DMS 273 (cell line): Measurements from ENCODE around the gene CPSF6.
"Not testable (repeated sequence)": the region's sequence is repeated elsewhere in the genome, so short reads cannot be mapped to it uniquely, and the experiment has no call there.

Experiments used
- DNase-seq: peaks from one replicate; lab custom pipeline; 2025; ENCODE audit not compliant: unreplicated experiment; lab: John Stamatoyannopoulos, UW

CPSF6 gene, protein sequence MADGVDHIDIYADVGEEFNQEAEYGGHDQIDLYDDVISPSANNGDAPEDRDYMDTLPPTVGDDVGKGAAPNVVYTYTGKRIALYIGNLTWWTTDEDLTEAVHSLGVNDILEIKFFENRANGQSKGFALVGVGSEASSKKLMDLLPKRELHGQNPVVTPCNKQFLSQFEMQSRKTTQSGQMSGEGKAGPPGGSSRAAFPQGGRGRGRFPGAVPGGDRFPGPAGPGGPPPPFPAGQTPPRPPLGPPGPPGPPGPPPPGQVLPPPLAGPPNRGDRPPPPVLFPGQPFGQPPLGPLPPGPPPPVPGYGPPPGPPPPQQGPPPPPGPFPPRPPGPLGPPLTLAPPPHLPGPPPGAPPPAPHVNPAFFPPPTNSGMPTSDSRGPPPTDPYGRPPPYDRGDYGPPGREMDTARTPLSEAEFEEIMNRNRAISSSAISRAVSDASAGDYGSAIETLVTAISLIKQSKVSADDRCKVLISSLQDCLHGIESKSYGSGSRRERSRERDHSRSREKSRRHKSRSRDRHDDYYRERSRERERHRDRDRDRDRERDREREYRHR

GRCh38 chr12:69239352-69239921 lies at the start of gene CPSF6:
TSS of gene CPSF6 (plus strand) at chr12:69239569. CDS start at chr12:69239647, 78 bp downstream.
- peak; percentile 95 for DNase-seq

- peak; percentile 30 for DNase-seq
Measured at GRCh38 chr12:69196302-69197288, 42.8 kb upstream of the CPSF6 start.

DNA sequence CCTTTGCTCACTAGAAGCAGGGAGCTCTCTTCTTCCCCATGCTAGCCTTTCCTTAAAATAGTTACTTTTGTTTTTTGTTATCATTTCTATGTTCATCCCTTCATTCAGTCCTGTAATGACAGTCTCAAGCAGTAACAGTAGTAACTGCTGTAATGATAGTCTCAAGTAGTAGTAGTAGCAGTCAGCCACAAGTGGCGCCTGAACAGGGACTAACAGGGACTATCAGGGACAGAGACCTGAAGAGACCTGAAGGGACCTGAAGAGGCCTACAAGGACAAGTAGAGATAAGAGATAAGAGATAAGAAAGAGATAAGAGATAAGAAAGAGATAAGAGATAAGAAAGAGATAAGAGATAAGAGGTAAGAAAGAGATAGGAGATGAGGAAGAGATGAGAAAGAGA lies 39.4 kb upstream of the CPSF6 start:
- not testable (repeated sequence) for DNase-seq

- no peak for DNase-seq
Measured at GRCh38 chr12:69204191-69204590, 35.2 kb upstream of the CPSF6 start.

GRCh38 chr12:69210661-69211060 lies 28.7 kb upstream of the CPSF6 start:
- no peak for DNase-seq

GRCh38 chr12:69211160-69211559 lies 28.2 kb upstream of the CPSF6 start:
- DNase-seq, result no peak

DNA sequence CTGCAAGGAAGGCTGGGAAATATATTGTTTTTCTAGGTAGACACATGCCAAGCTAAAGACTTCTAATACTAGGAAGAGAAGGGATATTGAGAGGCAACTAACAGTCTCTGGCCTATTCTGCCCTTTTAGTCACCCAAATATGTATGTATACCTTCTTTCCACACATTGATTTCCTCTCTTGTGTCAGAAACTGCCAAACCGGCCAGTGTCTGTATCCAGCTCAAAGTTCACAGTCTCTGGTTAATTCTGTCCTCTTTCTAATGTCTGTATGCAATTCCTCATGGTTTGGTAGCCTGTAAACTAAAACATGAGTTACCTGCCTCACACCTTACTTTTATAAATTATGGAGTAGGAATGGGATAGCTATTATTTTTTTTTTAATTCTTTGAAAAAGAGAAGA lies 25.2 kb upstream of the CPSF6 start:
- no peak for DNase-seq

DNA sequence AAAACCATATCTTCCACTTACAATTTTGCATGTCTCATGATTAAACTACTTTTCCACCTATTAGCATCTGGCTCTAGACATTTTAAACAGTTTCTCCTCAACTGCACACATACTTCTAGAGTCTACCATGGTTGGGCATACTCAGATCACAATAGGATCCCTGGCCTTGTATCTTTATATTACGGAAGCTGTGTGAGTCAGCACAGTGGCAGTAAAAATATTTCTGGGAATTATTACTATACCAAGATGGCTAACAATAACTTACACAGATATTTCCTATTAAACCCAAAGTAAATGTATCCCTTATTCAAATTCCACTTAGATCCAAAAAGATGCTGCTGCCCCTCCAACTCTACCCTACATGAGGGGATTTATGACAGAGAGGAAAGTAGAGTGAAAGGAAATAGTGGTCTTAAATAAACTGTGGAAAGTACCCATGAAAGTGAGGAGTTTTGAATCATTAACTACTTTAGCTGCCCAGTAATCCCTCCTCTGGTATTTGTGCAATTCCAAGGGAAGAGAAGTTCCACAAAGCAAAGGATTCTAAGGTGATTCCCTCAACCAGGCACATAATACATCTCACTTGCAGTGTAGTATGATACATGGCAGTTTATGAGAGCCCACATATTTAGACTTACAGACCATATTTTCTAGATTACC lies 14.0 kb upstream of the CPSF6 start:
- no peak for DNase-seq

DNA sequence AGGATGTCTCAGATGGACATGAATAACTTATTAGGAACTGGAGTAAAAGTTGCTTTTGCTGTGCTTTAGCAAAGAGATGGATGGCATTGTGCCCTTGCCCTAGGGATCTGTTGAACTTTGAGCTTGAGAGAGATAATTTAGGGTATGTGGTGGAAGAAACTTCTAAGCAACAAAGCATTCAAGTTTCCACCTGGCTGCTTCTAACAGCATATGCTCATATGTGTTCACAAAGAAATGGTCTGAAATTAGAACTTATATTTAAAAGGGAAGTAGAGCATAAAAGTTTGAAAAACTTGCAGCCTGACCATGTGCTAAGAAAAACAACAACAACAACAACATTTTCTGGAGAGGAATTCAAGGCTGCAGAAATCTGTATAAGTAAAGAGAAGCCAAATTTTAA lies 7.9 kb upstream of the CPSF6 start:
- no peak for DNase-seq

DNA sequence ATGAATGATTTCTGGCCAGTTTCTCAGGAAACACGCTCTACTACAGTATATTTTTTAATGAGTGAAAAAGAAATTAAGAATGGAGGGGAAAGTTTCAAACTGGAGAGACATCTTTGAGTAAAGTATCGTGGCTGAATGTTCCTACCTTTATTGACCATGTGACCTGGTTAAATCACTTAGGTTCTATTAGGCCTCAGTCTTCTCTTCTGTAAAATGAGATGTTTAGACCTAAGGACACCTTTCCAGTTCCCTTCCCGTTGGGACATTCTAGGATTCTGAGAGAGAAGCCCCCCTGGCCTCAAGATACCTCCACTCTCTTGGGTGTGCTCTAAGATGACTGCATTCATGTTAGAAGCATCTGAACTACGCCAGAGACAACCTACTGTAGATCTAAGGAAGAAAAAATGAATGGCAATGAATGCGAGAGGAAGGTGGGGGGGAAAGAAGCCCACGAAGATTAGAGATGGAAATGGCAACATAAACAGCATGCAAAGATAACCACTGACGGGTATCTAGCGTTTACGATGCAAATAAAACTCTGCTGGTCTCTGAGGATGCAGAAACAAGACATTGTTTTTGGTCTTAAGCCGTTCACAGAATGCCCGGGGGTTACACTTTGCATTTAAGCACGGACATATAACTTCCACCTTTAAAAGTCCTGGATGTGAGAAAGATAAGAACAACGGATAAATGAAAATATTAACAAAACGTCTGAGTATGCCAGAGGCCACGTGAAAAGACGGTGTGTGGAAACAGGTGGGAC lies 599 bp upstream of the CPSF6 start:
- no peak for DNase-seq

- DNase-seq, result peak; percentile 61
Measured at GRCh38 chr12:69239922-69240630, 707 bp downstream of the CPSF6 start.

DNA sequence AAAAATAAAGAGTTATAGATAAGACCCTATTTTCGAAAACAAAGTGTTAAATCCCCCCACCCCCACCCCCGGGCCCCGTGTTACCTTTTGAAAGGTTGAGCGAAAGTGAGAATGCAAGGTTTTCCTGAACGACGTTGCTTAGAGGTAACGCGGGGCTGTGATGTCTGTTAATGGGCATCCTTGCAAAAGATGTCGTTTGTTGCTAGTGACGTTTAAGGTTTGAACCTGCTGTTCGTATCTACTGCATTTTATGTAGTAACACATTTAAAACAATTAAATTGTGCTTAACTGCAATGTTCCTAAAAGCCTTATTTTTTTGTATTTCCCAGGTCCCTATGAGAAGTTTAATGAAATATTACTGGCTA lies 1.2 kb downstream of the CPSF6 start:
- DNase-seq, result peak; percentile 25

- peak; percentile 8 for DNase-seq
Measured at GRCh38 chr12:69241438-69242092, 2.2 kb downstream of the CPSF6 start.

- DNase-seq, result no peak
Measured at GRCh38 chr12:69243099-69244084, 4.0 kb downstream of the CPSF6 start.

DNA sequence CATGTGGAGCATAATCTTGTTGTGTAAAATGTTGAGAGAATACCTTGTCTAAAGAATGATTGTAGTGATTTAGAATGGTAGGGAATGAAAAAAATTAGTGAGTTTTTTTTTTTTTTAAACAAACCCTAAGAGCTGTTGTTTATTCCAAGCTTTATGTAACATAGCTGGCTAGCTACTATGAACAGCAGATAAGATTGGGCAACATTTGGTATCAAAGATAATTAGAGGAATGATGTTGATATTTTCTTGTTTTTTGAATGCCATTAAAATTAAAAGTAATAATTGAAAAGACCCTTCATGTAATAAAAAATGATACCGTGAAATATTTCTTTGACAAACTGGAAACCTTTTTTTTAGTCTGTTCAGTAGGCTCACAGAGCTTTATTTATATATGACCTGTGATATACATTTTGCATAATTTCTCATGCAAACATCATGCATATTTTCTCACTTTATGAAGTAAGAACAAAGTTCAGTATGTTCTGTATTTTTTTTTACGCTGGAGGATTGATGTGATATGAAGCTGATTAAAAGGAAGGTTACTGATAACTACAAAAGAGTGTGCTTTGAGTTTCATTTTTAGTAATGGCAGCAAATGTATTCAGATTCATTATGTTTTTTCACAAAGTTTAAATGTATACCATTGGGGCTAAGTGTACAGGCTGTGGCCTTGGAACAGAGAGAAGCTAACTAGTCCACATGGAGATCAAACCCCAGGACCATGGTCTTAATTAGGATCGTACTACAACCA lies 8.1 kb downstream of the CPSF6 start:
- DNase-seq, result no peak

- no peak for DNase-seq
Measured at GRCh38 chr12:69252033-69252432, 12.7 kb downstream of the CPSF6 start.

DNA sequence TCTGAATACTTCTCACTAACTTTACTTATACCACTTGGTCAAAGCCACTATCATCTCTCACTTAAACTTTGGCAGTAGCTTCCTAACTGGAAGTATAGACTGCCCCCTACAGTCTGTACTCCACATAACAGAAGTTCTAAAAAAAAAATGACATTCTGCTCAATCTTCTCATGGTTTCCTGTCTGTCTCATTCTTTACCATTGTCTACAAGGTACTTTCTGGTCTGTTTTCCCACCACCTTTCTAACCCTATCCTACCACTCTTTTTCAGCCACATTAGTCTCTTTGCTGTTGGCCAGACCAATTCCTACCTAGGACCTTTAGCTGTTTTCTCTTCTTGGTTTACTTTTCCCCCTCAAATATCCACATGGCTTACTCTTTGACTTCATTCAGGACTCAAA lies 14.7 kb downstream of the CPSF6 start:
- DNase-seq, result peak; percentile 57
